H9 (cell line): ENCODE data around the gene HAGHL. TPM values are rescaled to one million over a fixed set of nuclear protein-coding genes. Genes with fewer than 3 reads are reported as not detected.

ENCODE experiments used
- DNase-seq: peaks from one replicate; pipeline ENCODE4 v3.0.0-alpha.2; 2017
- H2AFZ ChIP-seq: one replicate; pipeline ENCODE4 v1.6.1; 2013; ENCODE audit warnings: mild to moderate bottlenecking, low read length, control low read depth, moderate library complexity
- H2AK5ac ChIP-seq: 2 replicates; pipeline ENCODE4 v1.6.1; 2013; ENCODE audit warnings: low read length, control low read depth, mixed read lengths; ENCODE audit not compliant: insufficient read length
- H2BK120ac ChIP-seq: one replicate; pipeline ENCODE4 v1.6.1; 2013; ENCODE audit warnings: low read depth, mild to moderate bottlenecking, low read length, control low read depth, inconsistent platforms; ENCODE audit not compliant: poor library complexity, severe bottlenecking
- H2BK12ac ChIP-seq: 2 replicates; pipeline ENCODE4 v1.6.1; 2013; ENCODE audit warnings: low read length, control low read depth, mixed read lengths, low read depth; ENCODE audit not compliant: insufficient read length
- H2BK15ac ChIP-seq: 2 replicates; pipeline ENCODE4 v1.6.1; 2013; ENCODE audit warnings: low read depth, low read length, control low read depth
- H2BK20ac ChIP-seq: one replicate; pipeline ENCODE4 v1.6.1; 2013; ENCODE audit warnings: low read depth, mild to moderate bottlenecking, low read length, control low read depth, inconsistent platforms; ENCODE audit not compliant: poor library complexity, severe bottlenecking
- H2BK5ac ChIP-seq: 2 replicates; pipeline ENCODE4 v1.6.1; 2013; ENCODE audit warnings: low read length, control low read depth, mixed read lengths; ENCODE audit not compliant: insufficient read length
- H3K14ac ChIP-seq: 2 replicates; pipeline ENCODE4 v1.6.1; 2013; ENCODE audit warnings: low read length, control low read depth; ENCODE audit not compliant: insufficient read depth
- H3K18ac ChIP-seq: 2 replicates; pipeline ENCODE4 v1.6.1; 2013; ENCODE audit warnings: low read depth, mild to moderate bottlenecking, mixed read lengths, low read length, control low read depth; ENCODE audit not compliant: insufficient read length
- H3K23ac ChIP-seq: 2 replicates; pipeline ENCODE4 v1.6.1; 2013; ENCODE audit warnings: low read length, control low read depth, mixed read lengths, low read depth; ENCODE audit not compliant: insufficient read length
- H3K23me2 ChIP-seq: 2 replicates; pipeline ENCODE4 v1.6.1; 2013; ENCODE audit warnings: low read depth, mild to moderate bottlenecking, mixed read lengths, low read length, control low read depth; ENCODE audit not compliant: insufficient read length, poor library complexity, severe bottlenecking
- H3K27ac ChIP-seq: 2 replicates; pipeline ENCODE4 v1.5.1; 2013; ENCODE audit warnings: low read length, control low read depth, mixed read lengths, low read depth; ENCODE audit not compliant: insufficient read length
- H3K27me3 ChIP-seq: 2 replicates; pipeline ENCODE4 v1.6.1; 2013; ENCODE audit warnings: low read length, control low read depth, inconsistent platforms; ENCODE audit not compliant: insufficient read depth
- H3K4ac ChIP-seq: 2 replicates; pipeline ENCODE4 v1.6.1; 2013; ENCODE audit warnings: low read depth, mild to moderate bottlenecking, control low read depth, inconsistent platforms, low read length, moderate library complexity
- H3K4me1 ChIP-seq: 2 replicates; pipeline ENCODE4 v1.6.1; 2013; ENCODE audit warnings: low read length, control low read depth, inconsistent platforms; ENCODE audit not compliant: insufficient read depth
- H3K4me2 ChIP-seq: 2 replicates; pipeline ENCODE4 v1.6.1; 2013; ENCODE audit warnings: low read length, control low read depth, mixed read lengths; ENCODE audit not compliant: insufficient read length, insufficient read depth
- H3K56ac ChIP-seq: 2 replicates; pipeline ENCODE4 v1.6.1; 2013; ENCODE audit warnings: low read depth, mild to moderate bottlenecking, mixed read lengths, low read length, control low read depth; ENCODE audit not compliant: insufficient read length
- H3K79me1 ChIP-seq: 2 replicates; pipeline ENCODE4 v1.6.1; 2013; ENCODE audit warnings: low read depth, mild to moderate bottlenecking, moderate library complexity, low read length, control low read depth, inconsistent platforms; ENCODE audit not compliant: insufficient read depth, poor library complexity, severe bottlenecking
- H3K79me2 ChIP-seq: 2 replicates; pipeline ENCODE4 v1.6.1; 2013; ENCODE audit warnings: low read length, control low read depth, inconsistent platforms; ENCODE audit not compliant: insufficient read depth
- H3K9ac ChIP-seq: 2 replicates; pipeline ENCODE4 v1.6.1; 2013; ENCODE audit warnings: low read length, control low read depth, mixed read lengths; ENCODE audit not compliant: insufficient read length; ENCODE audit errors: extremely low read depth
- H3K9me3 ChIP-seq: one replicate; pipeline ENCODE4 v1.6.1; 2013; ENCODE audit warnings: low read depth, low read length, inconsistent platforms; ENCODE audit not compliant: control insufficient read depth
- H3T11ph ChIP-seq: one replicate; pipeline ENCODE4 v1.6.1; 2013; ENCODE audit warnings: mild to moderate bottlenecking, low read length, control low read depth, inconsistent platforms
- H4K20me1 ChIP-seq: one replicate; pipeline ENCODE4 v1.6.1; 2013; ENCODE audit not compliant: control insufficient read depth, insufficient read length, insufficient read depth
- H4K5ac ChIP-seq: 2 replicates; pipeline ENCODE4 v1.6.1; 2013; ENCODE audit warnings: low read depth, mild to moderate bottlenecking, mixed read lengths, low read length, control low read depth; ENCODE audit not compliant: insufficient read length
- H4K8ac ChIP-seq: replicated peaks from 2 replicates; pipeline ENCODE4 v1.6.1; 2013; ENCODE audit warnings: low read length, control low read depth, mixed read lengths, low read depth; ENCODE audit not compliant: insufficient read length
- H4K91ac ChIP-seq: 2 replicates; pipeline ENCODE4 v1.6.1; 2013; ENCODE audit warnings: low read depth, mild to moderate bottlenecking, moderate library complexity, mixed read lengths, low read length, control low read depth; ENCODE audit not compliant: insufficient read length
- H3K27ac Mint-ChIP-seq, 3 experiments: 2 replicates in 2 of 3; 3 replicates in 1 of 3; pipeline ENCODE4 v1.8.0; 2020 to 2021; ENCODE audit warnings: mixed read lengths in 3 of 3, mild to moderate bottlenecking in 1 of 3, moderate library complexity in 1 of 3
- H3K27me3 Mint-ChIP-seq: 2 replicates; pipeline ENCODE4 v1.8.0; 2021; ENCODE audit warnings: low read depth, mild to moderate bottlenecking, moderate library complexity, mixed read lengths
- H3K36me3 Mint-ChIP-seq, 3 experiments: 2 replicates in 2 of 3; 3 replicates in 1 of 3; pipeline ENCODE4 v1.8.0; 2020 to 2021; ENCODE audit warnings: low read depth in 3 of 3, mixed read lengths in 3 of 3; ENCODE audit not compliant: insufficient read depth in 1 of 3
- H3K4me1 Mint-ChIP-seq, 2 experiments: 2 replicates each; pipeline ENCODE4 v1.8.0; 2020; ENCODE audit warnings: mixed read lengths in 2 of 2
- H3K4me3 Mint-ChIP-seq, 2 experiments: 2 replicates in 1 of 2; 3 replicates in 1 of 2; pipeline ENCODE4 v1.8.0; 2020 to 2021; ENCODE audit warnings: mild to moderate bottlenecking in 2 of 2, mixed read lengths in 2 of 2, moderate library complexity in 1 of 2
- H3K9me3 Mint-ChIP-seq, 2 experiments: 2 replicates in 1 of 2; 3 replicates in 1 of 2; pipeline ENCODE4 v1.8.0; 2020; ENCODE audit warnings: mild to moderate bottlenecking in 2 of 2, mixed read lengths in 2 of 2, moderate library complexity in 1 of 2
- CTCF ChIP-seq: fragments of 200-600 bp; sonication (generic); conservative IDR thresholded peaks from 3 replicates; pipeline ENCODE4 v1.8.0; 2021; ENCODE audit warnings: antibody characterized with exemption, mild to moderate bottlenecking
- WGBS: extraction: QIAGEN DNeasy Blood & Tissue Kit; methylation state at CpG from one replicate; pipeline ENCODE4 v1.1.7; 2013; ENCODE audit warnings: missing lambda C conversion rate, low lambda C conversion rate, mixed read lengths; ENCODE audit not compliant: insufficient read length; ENCODE audit errors: extremely low coverage; 5-methylcytosine and 5-hydroxymethylcytosine counted together
- total RNA-seq: library from RNA; stranded (reverse); gene quantifications from 2 replicates; pipeline ENCODE4 v1.2.1, GENCODE V29; 2021

Gene HAGHL
- total RNA-seq, 1 experiment from 2014 or later, result 25.2 TPM

GRCh38 chr16:679814-680624 is 46.9 kb upstream of the HAGHL start, which contains the start of gene STUB1:
Gene STUB1, plus strand, starts transcription at chr16:680410. Its CDS starts 116 bp downstream, at chr16:680526.
- H3K36me3 Mint-ChIP-seq, result peaks cover 14 to 28% (median 23%) of the 10 kb centered on the region in 3 experiments; a peak in 6 of 7 replicates
- Histone ChIP-seq H3K27me3 (no peaks in the 10 kb centered on the region), H3K18ac (peak within 1 kb of the TSS; percentile 46), H3K56ac (no peak within 1 kb of the TSS), H2BK15ac (no peak within 1 kb of the TSS), H3T11ph (no peak within 1 kb of the TSS), H4K20me1 (no peaks in the 10 kb centered on the region), H3K23ac (no peak within 1 kb of the TSS), H4K91ac (no peak within 1 kb of the TSS), H3K23me2 (peaks cover 14% of the 10 kb centered on the region), H3K9me3 (no peaks in the 10 kb centered on the region), H2BK20ac (no peak within 1 kb of the TSS), H3K79me1 (no peaks in the 10 kb centered on the region), H3K27ac (no peak within 1 kb of the TSS), H3K79me2 (peaks cover 2% of the 10 kb centered on the region; the same call in 1 of the 2 replicates), H2BK120ac (no peak within 1 kb of the TSS), H3K4me2 (peak within 1 kb of the TSS; percentile 71), H2AFZ (no peak within 1 kb of the TSS), H2BK5ac (no peak within 1 kb of the TSS), H4K5ac (no peak within 1 kb of the TSS), H2AK5ac (no peak within 1 kb of the TSS), H2BK12ac (no peak within 1 kb of the TSS), H4K8ac (no peak within 1 kb of the TSS), H3K14ac (no peak within 1 kb of the TSS), H3K4ac (no peak within 1 kb of the TSS), H3K4me1 (no peaks in the 10 kb centered on the region), H3K9ac (peak within 1 kb of the TSS; percentile 14)
- peak; percentile 95 for DNase-seq
- no peak for TF ChIP-seq CTCF
- peak within 1 kb of the TSS in 2 of 3 experiments; percentile 85 to 91; a peak in 3 of 7 replicates for H3K27ac Mint-ChIP-seq
- peaks cover 20 to 38% of the 10 kb centered on the region in 2 experiments for H3K4me1 Mint-ChIP-seq
- no peaks in the 10 kb centered on the region for H3K9me3 Mint-ChIP-seq
- H3K27me3 Mint-ChIP-seq, result peaks cover 3% of the 10 kb centered on the region; the same call in 1 of the 2 replicates
- peak within 1 kb of the TSS; percentile 81 to 89 for H3K4me3 Mint-ChIP-seq
- WGBS, result no CpG with 5 or more reads among the region's 91 CpGs
